Parathyroid adenoma (tissue), 2 donors: ENCODE measurements around the gene SPOCK1.

Source experiments
- H2AFZ ChIP-seq: fragments of 300-600 bp; sonication (generic); one replicate; pipeline ENCODE4 v1.7.0; 2017; ENCODE audit warnings: antibody characterized with exemption, mild to moderate bottlenecking
- H3K27ac ChIP-seq: fragments of 300-600 bp; sonication (generic); one replicate; pipeline ENCODE4 v1.7.0; 2017
- H3K27me3 ChIP-seq: fragments of 300-600 bp; sonication (generic); one replicate; pipeline ENCODE4 v1.7.0; 2017; ENCODE audit warnings: low read length; ENCODE audit not compliant: control insufficient read depth, insufficient read depth
- H3K36me3 ChIP-seq: fragments of 300-600 bp; sonication (generic); one replicate; pipeline ENCODE4 v1.7.0; 2017; ENCODE audit warnings: low read length; ENCODE audit not compliant: control insufficient read depth, insufficient read depth
- H3K4me1 ChIP-seq: fragments of 300-600 bp; sonication (generic); one replicate; pipeline ENCODE4 v1.7.0; 2017; ENCODE audit warnings: control low read depth
- H3K4me2 ChIP-seq: fragments of 300-600 bp; sonication (generic); one replicate; pipeline ENCODE4 v1.7.0; 2017; ENCODE audit warnings: low read length
- H3K4me3 ChIP-seq: fragments of 300-600 bp; sonication (generic); one replicate; pipeline ENCODE4 v1.7.0; 2017; ENCODE audit warnings: low read depth, low read length
- H3K79me2 ChIP-seq: fragments of 300-600 bp; sonication (generic); one replicate; pipeline ENCODE4 v1.7.0; 2017; ENCODE audit warnings: control low read depth
- H3K9ac ChIP-seq: fragments of 300-600 bp; sonication (generic); one replicate; pipeline ENCODE4 v1.7.0; 2017; ENCODE audit warnings: mild to moderate bottlenecking
- H3K9me3 ChIP-seq: fragments of 300-600 bp; sonication (generic); one replicate; pipeline ENCODE4 v1.7.0; 2017; ENCODE audit warnings: low read length; ENCODE audit not compliant: control insufficient read depth
- TF ChIP-seq, protein P1 (sequence below): fragments of 300-600 bp; sonication (generic); IDR thresholded peaks from one replicate; pipeline ENCODE4 v1.7.0; 2017; ENCODE audit warnings: antibody characterized with exemption, mild to moderate bottlenecking
- donor health status: primary hyperparathyroidism.

The SPOCK1 gene

DNA sequence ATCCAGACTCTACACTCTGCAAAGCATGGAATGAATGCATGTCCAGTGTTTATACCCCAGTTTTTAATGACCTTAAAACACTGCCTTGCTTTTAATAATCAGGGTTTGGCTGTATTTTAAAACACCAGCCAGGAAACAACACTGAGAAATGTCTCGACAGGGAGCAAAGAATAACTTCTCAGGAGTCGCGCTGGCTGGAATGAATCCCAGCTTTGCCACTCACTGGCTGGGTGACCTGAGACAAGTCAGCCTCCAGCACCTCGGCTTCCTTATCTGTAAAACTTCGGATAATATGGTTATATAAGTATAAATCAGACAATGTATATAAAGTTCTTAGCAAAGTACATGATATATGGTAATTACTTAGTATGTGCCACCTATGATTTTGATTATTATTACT, 505.0 kb downstream of the SPOCK1 start:
- H3K4me3 ChIP-seq = no peak overlapping the region
- H3K9me3 ChIP-seq = no peaks in the 10 kb centered on the region
- H3K9ac ChIP-seq = no peak overlapping the region
- H3K27me3 ChIP-seq = no peaks in the 10 kb centered on the region
- H3K79me2 ChIP-seq = no peaks in the 10 kb centered on the region
- H3K27ac ChIP-seq = no peak overlapping the region
- H3K4me1 ChIP-seq = no peaks in the 10 kb centered on the region
- H2AFZ ChIP-seq = no peak overlapping the region
- H3K4me2 ChIP-seq = no peak overlapping the region
- no peaks in the 10 kb centered on the region for H3K36me3 ChIP-seq
- TF ChIP-seq, protein P1, sequence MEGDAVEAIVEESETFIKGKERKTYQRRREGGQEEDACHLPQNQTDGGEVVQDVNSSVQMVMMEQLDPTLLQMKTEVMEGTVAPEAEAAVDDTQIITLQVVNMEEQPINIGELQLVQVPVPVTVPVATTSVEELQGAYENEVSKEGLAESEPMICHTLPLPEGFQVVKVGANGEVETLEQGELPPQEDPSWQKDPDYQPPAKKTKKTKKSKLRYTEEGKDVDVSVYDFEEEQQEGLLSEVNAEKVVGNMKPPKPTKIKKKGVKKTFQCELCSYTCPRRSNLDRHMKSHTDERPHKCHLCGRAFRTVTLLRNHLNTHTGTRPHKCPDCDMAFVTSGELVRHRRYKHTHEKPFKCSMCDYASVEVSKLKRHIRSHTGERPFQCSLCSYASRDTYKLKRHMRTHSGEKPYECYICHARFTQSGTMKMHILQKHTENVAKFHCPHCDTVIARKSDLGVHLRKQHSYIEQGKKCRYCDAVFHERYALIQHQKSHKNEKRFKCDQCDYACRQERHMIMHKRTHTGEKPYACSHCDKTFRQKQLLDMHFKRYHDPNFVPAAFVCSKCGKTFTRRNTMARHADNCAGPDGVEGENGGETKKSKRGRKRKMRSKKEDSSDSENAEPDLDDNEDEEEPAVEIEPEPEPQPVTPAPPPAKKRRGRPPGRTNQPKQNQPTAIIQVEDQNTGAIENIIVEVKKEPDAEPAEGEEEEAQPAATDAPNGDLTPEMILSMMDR = no peak

DNA sequence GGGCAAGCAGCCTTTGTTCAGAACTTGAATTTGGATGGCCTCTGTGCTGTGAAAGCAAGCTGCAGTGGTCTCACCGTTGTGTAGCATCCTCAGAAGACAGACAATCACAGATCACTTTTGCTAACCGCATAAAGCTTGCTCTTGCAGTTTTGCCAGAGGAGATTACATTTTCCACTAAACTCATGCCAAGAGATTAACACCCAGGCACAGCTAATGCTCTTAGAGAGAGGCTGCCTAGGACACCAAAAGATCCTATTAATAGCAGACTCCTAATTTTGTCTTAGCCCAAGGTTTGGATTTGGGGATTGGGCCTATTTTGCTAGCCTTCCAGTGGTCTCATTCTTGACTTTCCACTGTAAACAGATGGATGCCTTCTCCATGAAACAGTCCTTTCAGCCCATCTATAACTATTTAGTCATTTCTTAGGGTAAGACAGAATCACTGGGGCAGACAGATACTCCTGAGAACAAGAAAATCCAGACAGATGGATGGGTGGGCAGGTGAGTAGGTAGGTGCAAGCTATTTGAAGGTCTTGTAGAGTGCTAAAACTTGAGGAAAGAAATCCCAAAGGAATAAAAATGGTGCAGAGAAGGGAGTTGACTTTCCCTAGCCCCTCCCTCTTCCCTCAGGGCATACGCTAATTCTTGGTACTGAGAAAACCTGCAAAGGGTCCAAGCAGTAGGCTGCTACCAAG, 506.2 kb downstream of the SPOCK1 start:
- H3K4me2 ChIP-seq = no peak overlapping the region
- no peaks in the 10 kb centered on the region for H3K4me1 ChIP-seq
- no peaks in the 10 kb centered on the region for H3K36me3 ChIP-seq
- H3K9ac ChIP-seq = no peak overlapping the region
- no peak overlapping the region for H3K4me3 ChIP-seq
- H2AFZ ChIP-seq = no peak overlapping the region
- no peaks in the 10 kb centered on the region for H3K27me3 ChIP-seq
- H3K79me2 ChIP-seq = no peaks in the 10 kb centered on the region
- TF ChIP-seq, protein P1 = no peak
- H3K9me3 ChIP-seq = no peaks in the 10 kb centered on the region
- H3K27ac ChIP-seq = no peak overlapping the region

DNA sequence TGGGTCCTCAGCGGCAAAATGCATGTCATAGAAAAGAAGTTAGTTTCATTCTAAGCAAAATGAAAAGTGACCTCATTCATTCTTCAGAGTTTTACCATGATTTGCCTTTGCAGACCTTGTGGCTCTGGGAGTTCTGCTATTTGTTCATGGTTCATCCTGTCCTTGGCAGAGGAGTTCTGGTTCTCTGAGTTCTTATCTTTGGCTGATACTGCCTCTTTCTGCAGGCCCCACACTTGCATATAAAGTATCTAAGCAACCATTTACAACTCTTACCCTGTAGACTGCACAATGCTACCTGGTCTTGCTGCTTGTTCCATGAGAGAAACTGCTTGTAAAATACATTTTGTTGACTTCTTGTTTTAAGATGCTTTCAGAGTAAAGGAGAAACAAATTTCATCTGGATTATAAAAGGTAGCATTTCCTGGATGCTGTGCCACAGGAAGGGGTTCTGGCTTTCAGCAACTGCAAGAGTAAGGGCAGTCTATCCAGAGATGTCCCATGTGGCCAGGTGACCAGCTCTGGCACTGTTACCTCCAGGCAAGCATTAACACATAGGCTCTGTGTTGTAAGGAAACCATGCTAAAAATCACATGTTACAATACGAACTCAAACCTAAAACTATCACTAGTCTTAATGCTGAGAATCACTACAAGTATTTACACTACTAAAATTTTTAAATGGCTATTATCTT, 513.2 kb downstream of the SPOCK1 start:
- H3K27ac ChIP-seq = no peak overlapping the region

DNA sequence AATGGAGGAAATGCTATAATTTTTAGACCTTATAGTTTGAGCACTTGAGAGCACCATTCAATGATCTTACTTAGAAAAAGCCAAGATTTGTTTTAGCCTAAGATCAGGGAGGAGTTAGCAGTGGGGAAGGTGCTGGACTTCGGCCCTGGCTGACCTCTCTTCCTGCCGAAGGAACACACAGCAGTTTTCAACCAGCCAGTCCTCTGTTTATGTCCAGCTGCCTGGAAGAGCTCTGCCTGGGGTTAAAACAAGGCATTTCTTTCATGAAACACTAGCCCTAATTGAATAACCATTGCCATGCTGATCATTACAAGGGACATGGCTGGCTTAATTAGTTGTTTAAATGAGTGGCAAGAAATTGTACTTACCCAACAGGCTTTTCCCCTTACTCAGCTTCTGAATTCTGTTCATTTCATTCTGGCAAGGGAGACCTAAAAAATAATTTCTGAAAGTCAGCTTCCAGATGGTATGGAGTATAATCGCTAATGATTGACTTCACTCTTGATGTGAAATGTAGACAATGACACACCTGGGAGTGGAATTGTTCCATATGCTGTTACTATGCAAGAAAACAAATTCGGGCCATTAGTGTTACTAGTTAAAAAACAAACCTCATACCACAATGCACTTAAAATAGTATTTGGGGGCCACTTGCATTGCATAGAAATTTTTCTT, 514.2 kb downstream of the SPOCK1 start:
- Histone ChIP-seq H3K4me2 (no peak overlapping the region), H2AFZ (no peak overlapping the region), H3K36me3 (no peaks in the 10 kb centered on the region), H3K4me3 (no peak overlapping the region), H3K9ac (no peak overlapping the region), H3K4me1 (no peaks in the 10 kb centered on the region), H3K9me3 (no peaks in the 10 kb centered on the region), H3K27ac (no peak overlapping the region), H3K27me3 (no peaks in the 10 kb centered on the region), H3K79me2 (no peaks in the 10 kb centered on the region)
- TF ChIP-seq, protein P1 = no peak

More for the DNA sequence above, 513.2 kb downstream of the SPOCK1 start:
- H3K36me3 ChIP-seq = no peaks in the 10 kb centered on the region
- H3K9me3 ChIP-seq = no peaks in the 10 kb centered on the region
- H3K27me3 ChIP-seq = no peaks in the 10 kb centered on the region
- H3K4me1 ChIP-seq = no peaks in the 10 kb centered on the region
- no peak overlapping the region for H2AFZ ChIP-seq
- no peak overlapping the region for H3K9ac ChIP-seq
- H3K4me2 ChIP-seq = no peak overlapping the region
- TF ChIP-seq, protein P1 = no peak
- no peaks in the 10 kb centered on the region for H3K79me2 ChIP-seq
- H3K4me3 ChIP-seq = no peak overlapping the region
